NCI-H2107 treated with DMSO at 0.1 percent for 48 hours (cell line): Measurements from ENCODE around the gene COPS7A.

Experiments used
- DNase-seq: peaks from one replicate; lab custom pipeline; 2025; ENCODE audit not compliant: unreplicated experiment; lab: John Stamatoyannopoulos, UW

COPS7A gene

DNA sequence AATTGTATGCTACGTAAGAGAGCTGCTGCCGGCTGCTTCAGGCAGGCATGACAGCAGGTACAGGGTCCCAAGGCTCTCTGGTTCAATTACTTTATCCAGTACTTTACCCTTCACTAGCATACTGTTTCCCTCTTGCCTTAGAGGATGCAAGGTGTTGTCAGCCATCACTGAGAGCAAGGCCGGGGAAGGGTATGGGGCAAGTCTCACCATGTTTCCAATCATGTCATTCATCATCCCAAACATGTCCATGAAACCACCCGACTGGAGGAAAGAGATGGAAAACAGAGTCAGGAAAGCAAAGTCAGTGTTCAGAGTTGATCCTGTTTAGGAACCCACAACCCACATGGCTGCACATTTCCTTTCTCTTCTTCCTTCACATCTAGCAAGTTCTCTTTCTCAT lies 26.7 kb downstream of the COPS7A start:
- DNase-seq, result no peak

- no peak for DNase-seq
Observed at GRCh38 chr12:6751767-6752166, 27.9 kb downstream of the COPS7A start.

DNA sequence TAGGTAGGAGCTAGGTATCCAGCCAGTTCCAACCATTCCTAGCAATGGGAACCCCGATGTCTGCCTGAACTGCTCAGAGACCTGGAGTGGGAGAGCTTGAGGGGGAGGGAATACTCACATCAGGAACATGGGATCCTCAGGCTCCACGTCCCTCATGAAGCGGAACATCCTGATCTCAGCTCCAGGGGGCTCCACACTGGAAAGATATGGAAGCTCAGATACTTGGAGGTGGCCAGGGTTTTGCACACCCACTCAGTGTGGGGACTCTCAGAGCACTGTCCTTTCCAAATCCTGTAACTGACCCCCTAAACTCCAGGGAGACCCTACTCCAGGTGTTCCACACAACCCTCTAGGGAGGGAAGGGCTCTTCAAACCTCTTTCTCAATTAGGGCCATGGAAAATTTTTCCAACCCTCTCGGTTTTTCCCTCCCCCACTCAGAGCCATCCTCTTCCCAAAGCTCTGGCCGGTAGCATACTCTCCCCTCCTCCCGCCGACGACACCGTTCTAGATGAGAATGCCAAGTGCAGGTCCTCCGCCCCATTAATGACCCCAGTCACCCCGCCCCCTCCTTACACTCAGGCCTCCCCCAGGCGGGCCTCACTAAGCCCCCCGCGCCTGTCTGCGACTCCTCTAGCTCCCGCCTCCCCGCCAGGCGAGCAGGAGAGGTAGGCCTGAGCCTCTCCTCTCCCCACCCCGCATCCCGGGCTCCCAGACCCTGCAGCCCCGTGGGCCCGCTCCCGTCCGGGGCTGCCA lies 28.5 kb downstream of the COPS7A start:
- DNase-seq, result no peak

DNA sequence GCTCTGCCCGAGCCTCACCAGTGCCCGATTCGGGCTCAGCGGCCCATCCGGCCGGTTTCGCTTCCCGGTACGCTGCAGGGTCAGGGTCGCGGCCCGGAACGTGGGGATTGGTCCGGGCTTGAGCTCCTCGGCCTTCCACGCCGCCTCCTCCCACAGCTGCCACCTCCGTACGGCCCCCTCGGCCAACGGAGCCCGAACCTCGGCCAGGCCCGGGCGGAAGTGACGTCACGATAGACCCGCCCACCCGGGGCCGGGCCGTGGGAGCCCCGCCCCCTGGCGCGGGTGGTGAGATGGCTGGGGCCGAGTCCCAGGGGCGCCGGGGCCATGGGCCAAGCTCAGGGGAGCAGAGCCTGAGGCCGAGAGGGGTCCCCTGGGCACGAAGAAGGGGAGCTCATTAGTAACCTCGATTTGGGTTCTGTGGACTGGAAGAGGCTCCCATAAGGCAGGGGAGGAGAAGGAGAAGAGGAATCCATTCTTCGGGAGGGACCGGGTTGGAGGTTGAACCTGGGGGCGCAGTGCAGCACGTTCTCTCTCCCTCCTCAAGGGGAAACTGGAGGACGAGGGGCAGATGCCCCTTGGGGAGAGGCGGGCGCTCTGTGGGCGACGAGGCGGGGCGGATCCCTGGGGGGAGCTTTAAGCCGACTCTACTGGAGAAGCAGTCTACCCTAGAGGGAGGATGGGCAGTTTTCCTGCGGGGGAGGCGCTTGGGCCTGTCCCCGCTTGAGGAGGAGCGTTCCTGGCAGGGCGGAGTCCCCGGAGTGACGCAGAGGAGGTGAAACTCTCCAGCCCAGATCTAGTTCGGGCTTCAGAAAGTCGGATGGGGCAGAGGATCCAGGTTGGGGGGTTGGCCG lies 29.3 kb downstream of the COPS7A start, which contains the start of gene MLF2:
Gene MLF2 (minus strand): TSS at position 221 of the 851 bp plus-strand sequence. CDS start 807 bp downstream, outside the sequence.
- DNase-seq, result peak; percentile 97

DNA sequence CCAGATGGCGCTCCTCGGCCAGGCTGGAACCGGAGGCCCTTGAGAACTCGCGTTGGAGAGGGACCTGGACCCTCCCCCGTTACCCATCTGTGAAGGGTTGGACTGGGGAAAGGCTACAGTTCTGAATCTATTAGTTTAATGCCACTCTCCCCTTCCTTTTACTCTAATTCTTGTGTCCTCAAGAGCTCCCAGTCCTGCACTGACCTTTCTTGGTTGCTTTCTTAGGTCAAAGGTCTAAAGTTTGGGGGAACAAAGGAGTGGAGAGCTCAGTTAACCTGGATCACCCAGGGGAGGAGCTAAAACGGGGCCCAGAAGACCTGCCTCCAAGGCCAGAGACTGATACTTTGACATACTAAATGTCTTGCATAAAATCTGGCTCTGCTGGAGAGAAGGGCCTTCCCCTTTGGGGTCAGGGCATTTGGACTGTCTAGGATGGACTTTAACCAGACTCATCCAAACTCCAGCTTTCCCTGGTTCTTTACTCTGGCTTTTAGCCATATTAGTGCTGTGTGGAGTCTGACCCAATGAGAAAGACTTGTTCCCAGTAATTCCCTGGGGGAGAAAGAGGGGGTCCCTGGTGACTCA lies 30.0 kb downstream of the COPS7A start:
- DNase-seq, result no peak

GRCh38 chr12:6754411-6754810 lies 30.6 kb downstream of the COPS7A start:
- no peak for DNase-seq

DNA sequence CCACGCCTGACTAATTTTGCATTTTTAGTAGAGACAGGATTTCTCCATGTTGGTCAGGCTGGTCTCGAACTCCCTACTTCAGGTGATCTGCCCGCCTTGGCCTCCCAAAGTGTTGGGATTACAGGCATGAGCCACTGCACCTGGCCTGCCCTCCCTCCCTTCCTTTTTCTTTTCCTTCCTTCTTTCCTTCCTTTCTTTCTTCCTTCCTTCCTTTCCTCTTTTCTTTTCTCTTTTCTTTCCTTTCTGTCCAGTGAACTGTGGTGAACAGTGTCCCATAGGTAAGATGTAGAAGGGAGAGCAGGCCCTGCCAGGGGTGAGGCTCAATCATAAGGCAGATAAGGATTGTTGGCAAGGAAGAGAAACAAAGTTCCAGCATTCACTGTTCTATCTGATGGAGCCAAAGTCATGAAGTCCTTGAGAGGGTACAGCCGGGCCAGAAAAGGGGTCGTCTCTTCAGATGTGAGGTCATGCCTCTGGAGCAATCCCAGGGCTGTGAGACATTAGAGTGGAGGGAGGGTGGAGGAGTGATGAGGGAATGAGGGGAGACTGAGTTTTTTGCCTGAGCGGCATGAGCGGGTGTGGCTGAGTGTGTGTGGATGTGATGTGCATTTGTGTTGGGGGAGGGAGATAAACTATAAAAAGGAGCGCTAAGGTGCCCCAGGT lies 33.3 kb downstream of the COPS7A start:
- DNase-seq, result no peak

- no peak for DNase-seq
Observed at GRCh38 chr12:6758506-6759095, 34.8 kb downstream of the COPS7A start.

- no peak for DNase-seq
Observed at GRCh38 chr12:6759741-6760140, 35.9 kb downstream of the COPS7A start.

DNA sequence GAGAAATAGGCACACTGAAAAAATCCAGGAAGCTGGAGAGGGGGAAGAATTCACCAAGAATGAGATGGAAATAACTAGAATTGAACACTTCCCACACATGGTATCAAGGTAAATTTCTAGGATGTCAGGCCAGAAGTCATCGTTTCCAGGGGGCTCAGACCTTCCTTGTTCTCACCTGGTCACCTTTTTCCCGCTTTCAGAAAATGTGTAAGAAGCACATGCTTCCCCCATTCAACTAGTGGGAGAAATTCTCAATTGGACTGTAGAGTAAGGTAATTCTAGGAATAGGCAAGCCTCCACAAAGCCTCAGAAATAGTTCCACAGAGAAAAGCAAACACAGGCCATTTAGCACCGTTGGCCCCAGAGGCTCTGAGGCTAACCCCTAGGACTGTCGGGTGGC lies 39.5 kb downstream of the COPS7A start:
- no peak for DNase-seq

- peak; percentile 99 for DNase-seq
Observed at GRCh38 chr12:6764011-6764828, 40.4 kb downstream of the COPS7A start.

DNA sequence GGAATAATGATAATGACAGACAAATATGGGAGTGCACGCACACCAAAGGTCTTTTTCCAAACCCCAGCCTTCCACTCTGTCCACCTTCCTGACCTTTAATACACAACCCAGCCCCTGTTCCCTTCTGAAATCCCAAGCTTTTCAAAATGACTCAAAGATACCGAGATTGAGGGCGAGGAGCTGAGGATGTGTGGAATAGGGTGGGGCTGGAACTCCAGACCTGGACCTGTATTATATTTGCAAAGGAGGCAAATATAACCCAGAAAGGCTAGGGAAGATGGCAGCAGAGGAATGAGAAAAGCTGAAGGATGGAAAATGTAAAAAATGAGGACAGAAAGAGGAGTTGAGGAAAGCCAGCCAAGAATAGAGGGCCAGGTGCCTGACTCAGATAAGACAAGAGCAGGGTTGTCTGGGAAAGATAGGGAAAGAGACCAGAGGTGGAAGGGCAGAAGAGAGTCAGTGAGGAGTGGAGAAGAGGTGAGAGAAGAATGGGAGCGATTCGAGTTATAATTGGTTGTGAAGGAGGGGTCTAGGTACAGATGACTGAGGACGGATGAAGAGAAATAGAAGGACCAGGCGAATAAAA lies 41.3 kb downstream of the COPS7A start:
- DNase-seq, result peak; percentile 71

DNA sequence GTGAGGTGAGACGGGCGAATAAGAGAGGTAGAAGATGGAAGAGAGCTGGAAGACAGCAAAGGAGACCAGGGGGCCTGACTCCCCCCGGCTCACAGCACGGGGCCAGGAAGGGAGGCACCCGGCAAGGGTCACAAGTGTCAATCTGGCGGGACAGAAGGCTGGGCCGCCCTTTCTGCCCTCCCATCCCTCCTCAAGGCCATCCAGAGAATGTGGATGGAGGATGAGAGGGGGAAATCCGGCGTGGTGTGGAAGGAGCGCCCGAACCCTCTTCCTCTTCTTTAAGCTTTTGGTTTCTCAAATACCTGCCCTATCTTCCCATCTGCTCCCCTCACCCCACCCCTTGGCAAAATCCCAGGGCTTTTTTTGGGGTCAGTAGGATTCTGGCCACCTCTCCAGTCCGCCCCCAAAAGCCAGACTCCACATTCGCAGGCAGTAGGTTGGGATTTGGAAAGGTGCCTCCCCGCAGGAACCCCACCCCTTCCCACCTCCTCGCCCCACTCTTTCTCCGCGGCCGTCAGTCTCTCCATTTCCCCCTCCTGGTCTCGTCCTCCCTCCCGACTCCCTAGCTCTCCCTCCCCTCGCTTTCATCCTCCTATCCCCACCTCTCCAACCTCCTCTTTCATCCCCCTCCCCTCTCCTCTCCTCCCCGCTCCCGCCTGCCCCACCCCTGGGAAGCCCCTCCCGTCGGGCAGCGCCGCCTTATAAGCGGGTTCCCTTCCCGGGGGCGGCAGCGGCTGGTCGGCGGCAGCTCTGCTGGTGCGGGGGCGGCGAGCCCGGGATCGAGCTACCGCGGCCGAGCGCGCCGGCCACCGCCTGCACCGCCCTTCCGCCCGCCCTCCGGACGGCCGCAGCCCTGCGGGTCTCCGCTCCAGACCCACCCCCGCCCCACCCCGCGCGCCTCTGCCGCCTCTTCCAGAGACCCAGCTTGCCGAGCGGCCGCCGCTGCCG lies 42.1 kb downstream of the COPS7A start, which contains the start of gene PTMS:
Gene PTMS (plus strand): TSS at position 730 of the 948 bp plus-strand sequence. CDS start 343 bp downstream, outside the sequence.
- peak; percentile 90 for DNase-seq

DNA sequence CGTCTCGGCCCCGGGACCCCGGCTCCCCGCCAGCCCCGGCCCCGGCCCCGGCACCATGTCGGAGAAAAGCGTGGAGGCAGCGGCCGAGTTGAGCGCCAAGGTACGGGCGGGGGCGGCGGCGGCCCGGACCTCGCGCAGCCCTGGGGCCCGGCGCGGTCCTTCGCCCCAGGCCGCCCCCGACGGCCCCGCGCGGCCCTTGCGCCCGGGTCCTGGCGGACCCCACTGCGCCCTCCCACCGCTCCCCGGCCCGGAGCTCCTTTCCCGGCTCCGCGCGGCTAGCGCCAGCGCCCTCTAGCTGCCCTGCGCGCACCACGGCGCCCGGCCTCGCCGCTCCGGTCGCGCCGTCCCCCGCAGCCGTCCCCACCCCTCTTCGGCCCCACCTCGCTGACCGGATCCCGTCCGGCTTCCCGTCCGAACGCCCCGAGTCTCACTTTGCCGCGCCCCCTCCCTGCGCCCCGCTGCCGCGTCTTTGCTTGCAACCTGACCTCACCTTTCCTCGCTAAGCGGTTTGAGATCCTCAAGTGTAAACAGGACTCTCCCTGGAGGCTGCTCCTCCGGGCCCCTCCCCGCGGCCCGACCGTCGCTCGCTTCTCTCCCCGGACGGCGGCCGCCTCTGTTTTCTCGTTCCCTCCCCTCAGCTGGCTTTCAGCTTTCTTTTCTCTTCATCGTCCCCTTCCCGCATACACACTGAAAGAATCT lies 43.0 kb downstream of the COPS7A start:
- DNase-seq, result peak; percentile 15

DNA sequence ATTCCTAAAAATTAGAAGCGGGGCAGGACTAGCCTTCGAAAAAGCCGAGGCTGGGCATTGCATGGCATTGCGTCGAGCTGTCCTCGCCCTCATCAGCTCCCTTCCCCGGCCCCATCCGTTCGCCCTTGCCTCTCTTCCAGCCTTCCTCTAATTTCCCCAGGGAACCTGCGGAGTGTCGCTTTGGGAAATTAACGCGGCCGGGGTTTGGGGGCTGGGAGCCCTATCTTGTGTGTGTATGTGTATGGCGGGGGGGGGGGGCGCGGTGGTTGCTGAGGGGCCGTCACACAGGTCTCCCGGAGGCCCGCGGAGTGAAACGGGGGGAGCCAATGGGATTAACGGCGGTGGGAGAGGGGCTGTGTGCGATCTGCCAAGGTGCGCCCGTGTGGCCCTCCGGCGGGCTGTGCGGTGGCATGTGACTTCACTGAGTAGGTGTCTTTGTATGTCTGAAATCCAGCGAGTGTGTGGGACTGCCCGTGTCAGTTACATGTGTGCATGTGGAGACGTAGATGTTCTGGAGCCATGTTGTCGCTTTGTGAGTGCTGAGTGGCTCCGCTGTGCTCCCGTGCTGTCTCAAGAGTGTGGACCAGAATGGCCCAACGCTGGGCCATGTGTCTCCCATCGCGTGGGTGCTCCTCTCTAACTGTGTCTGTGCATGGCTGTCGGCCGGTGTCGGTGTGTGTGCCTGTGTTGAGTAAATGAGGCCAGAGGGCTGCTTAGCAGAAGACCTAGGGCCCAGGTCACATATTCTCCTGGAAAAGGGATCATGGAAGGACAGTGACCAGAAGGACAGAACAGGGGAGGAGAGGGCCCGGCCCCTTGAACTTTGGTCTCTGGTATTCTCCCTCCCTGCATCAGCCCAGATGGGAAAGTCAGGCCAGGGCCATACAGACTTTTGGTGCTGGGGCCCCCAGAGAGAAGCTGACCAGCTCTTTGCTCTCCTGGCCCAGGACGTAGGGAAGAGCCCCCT lies 43.8 kb downstream of the COPS7A start:
- peak; percentile 17 for DNase-seq

DNA sequence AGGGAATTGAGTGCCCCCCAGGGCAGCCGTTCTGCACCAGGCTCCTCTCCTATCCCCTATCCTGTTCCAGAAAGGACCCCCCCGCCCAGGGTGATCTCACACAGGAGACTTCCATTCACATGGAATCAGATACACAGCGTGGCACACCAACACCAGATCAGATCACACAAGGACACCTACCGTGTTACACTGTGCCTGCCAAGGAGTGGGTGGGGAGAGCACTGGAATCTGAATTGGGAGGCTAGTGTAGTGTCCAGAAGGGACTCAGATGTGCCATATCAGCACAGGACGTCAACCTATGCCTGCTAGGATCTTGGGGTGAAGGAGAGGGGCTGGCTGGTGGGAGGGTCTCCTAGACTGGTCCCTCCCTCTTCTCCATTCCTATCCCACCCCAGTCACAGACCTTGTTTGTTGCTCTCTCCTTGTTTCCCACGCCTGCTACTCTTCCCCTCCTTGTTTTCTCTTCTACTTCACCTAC lies 44.6 kb downstream of the COPS7A start:
- no peak for DNase-seq
